Vagina (tissue), 2 donors: ENCODE measurements around the gene MRTFA.

Source experiments
- POLR2A ChIP-seq, 2 donors: fragments of 450-650 bp; IDR thresholded peaks; one replicate each; pipeline ENCODE4 v1.6.1; 2017; ENCODE audit warnings: antibody characterized with exemption in 2 of 2, mild to moderate bottlenecking in 2 of 2, moderate library complexity in 2 of 2
- POLR2AphosphoS5 ChIP-seq, 2 donors: sonication (generic); formaldehyde crosslinking; IDR thresholded peaks; one replicate each; pipeline ENCODE4 v1.9.0; 2017; ENCODE audit warnings: antibody characterized with exemption in 2 of 2, mild to moderate bottlenecking in 2 of 2, low read depth in 1 of 2; ENCODE audit not compliant: insufficient read depth in 1 of 2
- TF ChIP-seq, protein P1 (sequence below), 3 experiments: fragments of 450-650 bp in 2 of 3; fragments of 200-600 bp in 1 of 3; sonication (generic) in 1 of 3; IDR thresholded peaks; one replicate each; pipeline ENCODE4 v1.5.1; 2017 to 2019; ENCODE audit warnings: antibody characterized with exemption in 3 of 3, mild to moderate bottlenecking in 2 of 3, moderate library complexity in 2 of 3

DNA sequence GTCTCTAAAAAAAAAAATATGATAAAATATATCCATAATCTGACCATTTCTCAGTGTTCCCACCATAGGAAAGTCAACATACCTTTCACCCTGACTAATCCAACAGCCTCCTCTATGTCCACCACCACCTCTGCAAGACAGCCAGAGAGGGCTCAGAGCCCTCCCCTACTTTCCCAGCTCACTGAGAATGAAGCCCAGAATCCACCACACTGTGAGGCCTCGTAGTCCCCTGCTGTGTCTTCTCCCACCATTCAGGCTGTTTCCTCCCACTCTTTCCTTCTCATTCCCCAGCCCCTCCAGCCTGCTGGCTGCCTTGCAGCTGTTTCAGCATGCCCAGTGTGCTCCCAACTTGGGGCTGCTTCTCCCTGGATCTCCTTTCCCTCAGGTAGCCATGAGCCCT, 239.1 kb downstream of the MRTFA start:
- TF ChIP-seq POLR2AphosphoS5 (IDR thresholded peaks at IDR 0.05; ENCODE audit: insufficient read depth in 1 of 2, low read depth in 1 of 2) (no peak), POLR2A (IDR thresholded peaks at IDR 0.05) (no peak)
- TF ChIP-seq, protein P1, sequence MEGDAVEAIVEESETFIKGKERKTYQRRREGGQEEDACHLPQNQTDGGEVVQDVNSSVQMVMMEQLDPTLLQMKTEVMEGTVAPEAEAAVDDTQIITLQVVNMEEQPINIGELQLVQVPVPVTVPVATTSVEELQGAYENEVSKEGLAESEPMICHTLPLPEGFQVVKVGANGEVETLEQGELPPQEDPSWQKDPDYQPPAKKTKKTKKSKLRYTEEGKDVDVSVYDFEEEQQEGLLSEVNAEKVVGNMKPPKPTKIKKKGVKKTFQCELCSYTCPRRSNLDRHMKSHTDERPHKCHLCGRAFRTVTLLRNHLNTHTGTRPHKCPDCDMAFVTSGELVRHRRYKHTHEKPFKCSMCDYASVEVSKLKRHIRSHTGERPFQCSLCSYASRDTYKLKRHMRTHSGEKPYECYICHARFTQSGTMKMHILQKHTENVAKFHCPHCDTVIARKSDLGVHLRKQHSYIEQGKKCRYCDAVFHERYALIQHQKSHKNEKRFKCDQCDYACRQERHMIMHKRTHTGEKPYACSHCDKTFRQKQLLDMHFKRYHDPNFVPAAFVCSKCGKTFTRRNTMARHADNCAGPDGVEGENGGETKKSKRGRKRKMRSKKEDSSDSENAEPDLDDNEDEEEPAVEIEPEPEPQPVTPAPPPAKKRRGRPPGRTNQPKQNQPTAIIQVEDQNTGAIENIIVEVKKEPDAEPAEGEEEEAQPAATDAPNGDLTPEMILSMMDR (IDR thresholded peaks at IDR 0.05) = no peak
